ENCODE results near the gene KCNQ5.
"Not testable (repeated sequence)": the region's sequence is repeated elsewhere in the genome, so short reads cannot be mapped to it uniquely, and the experiment has no call there.

The KCNQ5 gene

GRCh38 chr6:73180763-73181619 lies 559.1 kb downstream of the KCNQ5 start:
- peak; percentile 69 for DNase-seq (ENCODE audit: low spot score)

DNA sequence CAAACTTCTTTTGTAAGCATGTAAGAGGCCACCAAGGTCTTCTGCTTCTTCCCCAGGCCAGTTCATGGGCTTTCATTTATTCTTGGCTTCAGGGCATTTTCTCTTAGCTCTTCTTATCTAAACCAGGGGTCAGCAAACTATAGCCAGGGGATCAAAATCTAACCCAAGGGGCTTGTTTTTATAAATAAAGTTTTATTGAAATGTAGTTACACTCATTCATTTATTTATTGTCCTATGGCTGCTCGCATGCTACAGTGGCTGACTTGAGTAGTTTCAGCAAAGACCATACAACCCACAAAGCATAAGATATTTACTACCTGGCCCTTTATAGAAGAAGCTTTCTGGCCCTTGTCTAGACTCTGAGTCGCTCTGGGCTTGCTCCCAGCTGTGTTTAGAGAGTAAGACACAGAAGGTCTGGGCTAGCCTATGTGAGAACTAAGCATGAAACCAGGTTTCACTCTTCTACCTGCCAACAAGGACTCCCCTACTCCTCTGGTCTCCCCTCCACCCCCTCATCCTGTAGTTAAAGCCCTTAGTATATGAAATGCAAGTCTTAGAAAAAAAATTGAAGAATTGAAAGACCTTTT lies 560.2 kb downstream of the KCNQ5 start:
- DNase-seq (ENCODE audit: low spot score): no peak

GRCh38 chr6:73193302-73193701 lies 571.4 kb downstream of the KCNQ5 start:
- not testable (repeated sequence) for DNase-seq (ENCODE audit: low spot score)

DNA sequence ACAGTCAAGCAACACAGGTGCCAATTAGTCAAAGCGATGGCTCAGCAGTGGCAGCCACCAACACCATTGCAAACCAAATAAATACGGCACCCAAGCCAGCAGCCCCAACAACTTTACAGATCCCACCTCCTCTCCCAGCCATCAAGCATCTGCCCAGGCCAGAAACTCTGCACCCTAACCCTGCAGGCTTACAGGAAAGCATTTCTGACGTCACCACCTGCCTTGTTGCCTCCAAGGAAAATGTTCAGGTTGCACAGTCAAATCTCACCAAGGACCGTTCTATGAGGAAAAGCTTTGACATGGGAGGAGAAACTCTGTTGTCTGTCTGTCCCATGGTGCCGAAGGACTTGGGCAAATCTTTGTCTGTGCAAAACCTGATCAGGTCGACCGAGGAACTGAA lies 572.9 kb downstream of the KCNQ5 start:
- DNase-seq (ENCODE audit: low spot score): no peak

DNA sequence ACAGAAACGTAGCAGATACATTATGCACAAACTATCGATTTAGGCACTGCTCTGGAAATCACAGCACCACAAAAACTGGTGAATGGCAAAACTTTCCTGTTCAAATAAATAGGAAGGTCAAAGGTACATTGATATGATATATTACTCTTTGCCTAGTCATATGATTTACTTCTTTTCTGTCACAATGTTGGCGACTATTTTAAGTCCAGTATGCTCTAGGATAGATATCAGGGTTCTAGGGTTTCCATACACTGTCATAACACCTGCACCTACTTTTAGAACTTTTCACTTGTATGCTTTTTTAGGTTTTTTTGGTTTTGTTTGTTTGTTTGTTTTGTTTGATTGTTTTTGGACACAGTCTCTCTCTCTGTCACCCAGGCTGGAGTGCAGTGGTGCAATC lies 578.4 kb downstream of the KCNQ5 start:
- no peak for DNase-seq (ENCODE audit: low spot score)

- DNase-seq (ENCODE audit: low spot score): no peak
These were observed 578.9 kb downstream of the KCNQ5 start for GRCh38 chr6:73200735-73201134.

- DNase-seq (ENCODE audit: low spot score): no peak
These were observed 581.2 kb downstream of the KCNQ5 start for GRCh38 chr6:73203098-73203497.

DNA sequence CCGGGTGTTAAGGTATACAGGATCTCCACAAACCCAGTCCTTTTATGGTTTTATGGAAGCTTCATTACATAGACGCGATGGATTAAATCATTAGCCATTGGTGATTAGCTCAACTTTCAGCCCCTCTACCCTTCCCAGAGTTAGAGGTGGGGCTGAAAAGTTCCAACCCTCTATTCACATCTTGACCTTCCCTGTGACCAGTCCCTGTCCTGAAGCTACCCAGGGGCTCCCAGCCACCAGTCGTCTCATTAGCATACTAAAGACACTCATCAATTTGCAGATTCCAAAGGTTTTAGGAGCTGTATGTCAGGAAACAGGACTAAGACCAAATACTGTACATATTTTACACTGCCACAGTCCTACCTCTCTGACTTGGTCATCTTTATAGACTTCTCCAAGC lies 582.4 kb downstream of the KCNQ5 start:
- no peak for DNase-seq (ENCODE audit: low spot score)

DNA sequence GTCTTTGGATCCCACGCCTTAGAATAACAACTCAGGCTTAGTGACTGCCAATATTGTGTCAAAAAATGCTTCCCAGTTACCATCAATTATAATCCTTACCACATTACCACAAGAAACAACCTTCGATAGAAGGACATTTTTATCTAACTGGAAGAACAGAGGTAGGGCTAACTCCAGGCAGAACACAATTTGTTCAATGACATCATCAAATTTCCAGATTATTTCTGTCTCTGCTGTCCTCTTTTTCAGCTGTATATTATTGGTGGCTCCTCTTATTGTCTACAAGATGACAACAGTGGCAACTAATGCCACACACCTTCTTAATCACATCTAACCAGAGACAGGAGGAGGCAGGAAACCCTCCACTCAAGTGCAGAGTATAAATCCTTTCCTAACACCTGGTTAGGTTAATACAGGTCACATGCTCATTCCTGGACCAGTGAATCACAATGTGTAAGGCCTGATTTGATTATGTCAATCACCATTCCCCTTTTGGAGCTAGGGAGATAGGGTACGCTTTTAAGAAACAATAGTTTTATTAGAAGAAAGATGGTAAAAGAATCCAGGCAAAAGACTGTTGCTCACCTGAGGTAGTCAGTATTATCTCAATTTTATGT lies 585.5 kb downstream of the KCNQ5 start:
- DNase-seq (ENCODE audit: low spot score): no peak

GRCh38 chr6:73209117-73209516 lies 587.3 kb downstream of the KCNQ5 start:
- no peak for DNase-seq (ENCODE audit: low spot score)

DNA sequence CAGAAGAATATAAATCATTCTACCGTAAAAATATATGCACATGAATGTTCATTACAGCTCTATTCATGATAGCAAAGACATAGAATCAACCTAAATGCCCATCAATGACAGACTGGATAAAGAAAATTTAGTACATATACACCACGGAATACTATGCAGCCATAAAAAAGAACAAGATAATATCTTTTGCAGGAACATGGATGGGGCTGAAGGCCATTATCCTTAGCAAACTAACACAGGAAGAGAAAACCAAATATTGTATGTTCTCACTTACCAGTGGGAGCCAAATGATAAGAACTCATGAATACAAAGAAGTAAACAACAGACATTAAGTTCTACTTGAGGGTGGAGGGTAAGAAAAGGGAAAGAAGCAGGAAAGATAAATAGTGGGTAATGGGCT lies 595.0 kb downstream of the KCNQ5 start:
- DNase-seq (ENCODE audit: low spot score): no peak

GRCh38 chr6:73225396-73225795 lies 603.5 kb downstream of the KCNQ5 start, which contains the start of gene KHDC1L:
TSS of gene KHDC1L (minus strand) at chr6:73225496. CDS start at chr6:73225408, 88 bp downstream.
- DNase-seq (ENCODE audit: low spot score): no peak

DNA sequence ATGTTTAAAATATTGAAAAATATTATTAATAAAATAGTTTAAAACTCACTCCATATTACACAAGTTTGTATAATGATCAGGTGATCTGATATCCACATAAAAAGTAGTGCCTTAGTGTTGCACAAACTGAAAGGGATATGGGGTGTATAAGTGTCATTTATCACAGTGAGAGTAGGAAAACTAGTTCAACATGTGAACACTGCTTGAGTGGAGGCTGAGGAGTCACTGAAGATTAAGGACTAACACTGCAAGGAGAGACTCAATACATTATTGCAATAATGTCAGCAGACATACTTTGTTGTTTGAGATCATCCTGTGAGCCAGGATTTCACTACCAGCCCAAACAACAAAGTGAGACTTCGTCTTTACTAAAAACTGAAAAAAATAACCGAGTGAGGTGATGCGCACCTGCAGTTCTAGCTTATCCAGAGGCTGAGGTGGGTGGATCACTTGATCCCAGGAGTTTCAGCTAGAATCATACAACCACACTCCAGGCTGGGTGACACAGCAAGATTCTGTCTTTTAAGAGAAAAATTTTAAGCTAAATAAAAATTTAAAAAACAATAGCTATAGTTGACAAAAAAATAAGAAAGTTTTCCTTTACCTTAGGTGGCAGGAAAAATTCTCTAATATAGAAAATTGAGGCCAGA lies 605.9 kb downstream of the KCNQ5 start:
- peak; percentile 23 for DNase-seq (ENCODE audit: low spot score)

- no peak for DNase-seq (ENCODE audit: low spot score)
These were observed 610.1 kb downstream of the KCNQ5 start for GRCh38 chr6:73231986-73232391.

- no peak for DNase-seq (ENCODE audit: low spot score)
These were observed 611.2 kb downstream of the KCNQ5 start for GRCh38 chr6:73233048-73233447.

DNA sequence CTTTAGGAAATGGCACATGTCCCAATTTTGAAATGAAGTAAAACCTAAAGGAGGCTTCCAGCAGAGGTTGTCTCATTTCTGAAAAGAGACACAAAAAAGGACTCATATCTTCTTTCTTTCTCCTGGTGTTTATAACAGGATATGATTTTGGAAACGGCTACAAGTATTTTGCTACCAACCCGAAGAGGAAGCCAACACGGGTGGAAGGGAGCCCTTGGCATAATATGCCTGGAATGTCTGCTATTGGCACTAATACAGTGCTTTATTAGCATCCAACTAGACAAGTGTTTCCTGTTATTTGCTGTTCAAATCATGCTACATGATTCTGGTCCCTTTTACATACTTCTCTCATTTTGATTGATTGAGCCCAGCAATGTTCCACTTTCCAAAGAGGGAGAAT lies 612.1 kb downstream of the KCNQ5 start:
- DNase-seq (ENCODE audit: low spot score): not testable (repeated sequence)

DNA sequence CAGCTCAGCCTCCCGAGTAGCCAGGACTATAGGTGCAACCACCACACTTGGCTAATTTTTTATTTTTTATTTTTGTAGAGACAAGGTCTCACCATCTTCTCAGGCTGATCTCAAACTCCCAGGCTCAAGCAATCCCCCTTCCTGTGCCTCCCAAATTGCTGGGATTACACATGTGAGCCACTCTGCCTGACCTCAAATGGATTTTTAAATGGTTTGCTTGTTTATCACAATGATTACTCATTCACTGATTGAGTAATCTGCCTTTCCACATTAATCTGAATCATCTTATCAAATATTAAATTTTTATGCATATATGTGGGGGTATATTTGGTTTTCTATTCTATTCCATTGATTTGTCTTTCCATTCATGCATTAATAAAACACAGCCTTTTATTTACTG lies 612.9 kb downstream of the KCNQ5 start:
- DNase-seq (ENCODE audit: low spot score): no peak

- no peak for DNase-seq (ENCODE audit: low spot score)
These were observed 614.4 kb downstream of the KCNQ5 start for GRCh38 chr6:73236144-73236750.

DNA sequence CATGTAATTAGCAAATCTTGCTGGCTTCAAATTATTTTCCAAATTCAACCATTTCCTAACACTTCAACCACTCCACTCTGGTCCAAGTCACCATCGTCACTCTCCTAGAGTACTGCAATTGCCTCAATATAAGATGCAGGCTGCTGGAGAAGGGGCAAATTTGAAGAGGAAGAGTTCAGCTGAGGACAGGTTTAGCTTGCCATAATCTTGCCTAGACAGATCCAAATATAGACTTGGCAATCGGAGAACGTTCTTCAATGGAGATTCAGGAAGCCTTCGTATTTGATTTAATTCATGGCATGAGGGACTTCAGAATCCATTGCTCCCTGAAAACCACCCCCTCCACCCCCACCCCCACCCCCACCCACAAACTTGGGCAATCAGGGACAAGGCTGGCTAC lies 618.9 kb downstream of the KCNQ5 start:
- DNase-seq (ENCODE audit: low spot score): no peak

- no peak for DNase-seq (ENCODE audit: low spot score)
These were observed 620.1 kb downstream of the KCNQ5 start for GRCh38 chr6:73242001-73242400.
